DND-41 (cell line): ENCODE data around the gene AOPEP.

Experiments used
- CTCF ChIP-seq: IDR thresholded peaks from 2 replicates; pipeline ENCODE4 v1.5.1; 2012; ENCODE audit warnings: borderline replicate concordance, low read length, moderate library complexity, mild to moderate bottlenecking; ENCODE audit not compliant: poor library complexity, severe bottlenecking; ENCODE audit errors: extremely low read depth
- EZH2 ChIP-seq: IDR thresholded peaks from 3 replicates; pipeline ENCODE4 v1.6.1; 2012; ENCODE audit warnings: borderline replicate concordance, low read depth, mild to moderate bottlenecking, moderate library complexity, low read length, inconsistent platforms; ENCODE audit not compliant: severe bottlenecking

GRCh38 chr9:95100071-95100627, 373.6 kb downstream of the AOPEP start:
- TF ChIP-seq CTCF (no peak), EZH2 (no peak)
